SKM-1 treated with dmso at 0.1 percent for 144 hours (cell line): ENCODE results near the gene PTGFR.

Experiments
- DNase-seq: peaks from one replicate; lab custom pipeline; 2025; ENCODE audit not compliant: unreplicated experiment; lab: John Stamatoyannopoulos, UW

PTGFR gene

DNA sequence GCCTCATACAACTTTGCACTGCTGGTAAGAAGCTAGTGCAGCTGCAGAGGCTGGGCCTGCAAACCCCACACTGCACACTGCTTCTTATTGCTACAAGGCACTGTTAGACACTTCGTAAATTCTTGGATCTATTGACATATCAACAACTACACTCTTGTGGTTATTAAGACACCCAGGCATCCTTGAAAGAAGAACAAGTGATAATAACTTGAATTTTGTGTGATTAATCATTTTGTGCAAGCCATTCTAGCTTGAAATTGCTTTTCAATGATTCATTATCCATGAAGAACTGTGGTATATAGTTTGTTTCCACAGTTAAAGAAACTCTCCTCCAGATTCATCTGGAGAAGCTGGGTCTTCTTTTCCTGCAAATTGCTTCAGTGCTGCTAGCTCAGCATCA is 95.8 kb downstream of the PTGFR start:
- DNase-seq, result no peak

GRCh38 chr1:78587211-78587610 is 96.4 kb downstream of the PTGFR start:
- no peak for DNase-seq
